ENCODE measurements around the gene AIFM2.

DNA sequence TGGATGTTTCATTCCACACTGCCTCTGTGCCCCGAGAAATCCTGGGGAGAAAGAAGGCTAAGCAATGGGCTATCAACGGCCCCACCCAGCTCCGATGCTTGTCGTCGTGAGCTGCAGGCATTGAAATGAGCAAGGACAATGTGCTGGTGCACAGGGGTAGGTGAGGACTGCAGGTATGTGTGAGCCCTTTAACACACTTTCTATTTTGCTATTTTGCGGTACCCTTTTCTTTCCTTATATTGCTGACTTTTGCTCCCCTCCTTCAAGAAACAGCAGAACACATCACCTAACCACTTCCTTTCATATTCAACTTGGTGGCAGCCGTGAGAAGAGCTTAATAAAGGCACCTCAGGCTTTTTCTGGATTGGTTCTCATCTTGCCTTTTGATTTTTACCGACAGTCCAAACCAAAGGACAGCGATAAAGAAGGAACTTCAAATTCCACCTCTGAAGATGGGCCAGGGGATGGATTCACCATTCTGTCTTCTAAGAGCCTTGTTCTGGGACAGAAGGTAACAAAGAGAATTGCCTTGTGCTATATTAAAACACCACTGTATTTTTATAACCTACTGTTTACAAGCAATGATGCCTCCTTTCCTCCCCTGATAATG, 39.2 kb downstream of the AIFM2 start:
- TF ChIP-seq, protein P1, sequence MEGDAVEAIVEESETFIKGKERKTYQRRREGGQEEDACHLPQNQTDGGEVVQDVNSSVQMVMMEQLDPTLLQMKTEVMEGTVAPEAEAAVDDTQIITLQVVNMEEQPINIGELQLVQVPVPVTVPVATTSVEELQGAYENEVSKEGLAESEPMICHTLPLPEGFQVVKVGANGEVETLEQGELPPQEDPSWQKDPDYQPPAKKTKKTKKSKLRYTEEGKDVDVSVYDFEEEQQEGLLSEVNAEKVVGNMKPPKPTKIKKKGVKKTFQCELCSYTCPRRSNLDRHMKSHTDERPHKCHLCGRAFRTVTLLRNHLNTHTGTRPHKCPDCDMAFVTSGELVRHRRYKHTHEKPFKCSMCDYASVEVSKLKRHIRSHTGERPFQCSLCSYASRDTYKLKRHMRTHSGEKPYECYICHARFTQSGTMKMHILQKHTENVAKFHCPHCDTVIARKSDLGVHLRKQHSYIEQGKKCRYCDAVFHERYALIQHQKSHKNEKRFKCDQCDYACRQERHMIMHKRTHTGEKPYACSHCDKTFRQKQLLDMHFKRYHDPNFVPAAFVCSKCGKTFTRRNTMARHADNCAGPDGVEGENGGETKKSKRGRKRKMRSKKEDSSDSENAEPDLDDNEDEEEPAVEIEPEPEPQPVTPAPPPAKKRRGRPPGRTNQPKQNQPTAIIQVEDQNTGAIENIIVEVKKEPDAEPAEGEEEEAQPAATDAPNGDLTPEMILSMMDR (IDR thresholded peaks at IDR 0.05): no peak
- no peak for TF ChIP-seq POLR2AphosphoS5 (IDR thresholded peaks at IDR 0.05)
